Keratinocyte (primary cell): Measurements from ENCODE around the gene TLE6. TPM values are rescaled to one million over a fixed set of nuclear protein-coding genes. Genes with fewer than 3 reads are reported as not detected.

Experiments
- DNase-seq: peaks from one replicate; pipeline ENCODE4 v3.0.0-alpha.2; 2011; ENCODE audit warnings: low read depth, missing footprints, low spot score
- FAIRE-seq: peaks from 2 replicates; lab custom pipeline; 2011; peaks lifted over from hg19 to GRCh38; lab: Jason Lieb, UNC
- H2AFZ ChIP-seq: 2 replicates; pipeline ENCODE4 v1.6.0; 2012; ENCODE audit warnings: low read length, control low read depth, inconsistent platforms; ENCODE audit not compliant: control insufficient read depth
- H3K27ac ChIP-seq: 2 replicates; pipeline ENCODE4 v1.5.1; 2011; ENCODE audit warnings: low read length; ENCODE audit not compliant: control insufficient read depth, insufficient read depth
- H3K27me3 ChIP-seq: 3 replicates; pipeline ENCODE4 v1.6.0; 2011; ENCODE audit warnings: low read length; ENCODE audit not compliant: control insufficient read depth, insufficient read depth; ENCODE audit errors: extremely low read depth
- H3K36me3 ChIP-seq, 2 experiments: 2 replicates in 1 of 2; 3 replicates in 1 of 2; pipeline ENCODE4 v1.5.1; 2011; ENCODE audit warnings: low read length in 2 of 2, mild to moderate bottlenecking in 1 of 2; ENCODE audit not compliant: control insufficient read depth in 2 of 2, insufficient read depth in 2 of 2; ENCODE audit errors: extremely low read depth in 1 of 2
- H3K4me1 ChIP-seq: 3 replicates; pipeline ENCODE4 v1.5.1; 2011; ENCODE audit warnings: low read length; ENCODE audit not compliant: control insufficient read depth, insufficient read depth; ENCODE audit errors: extremely low read depth
- H3K4me2 ChIP-seq: 3 replicates; pipeline ENCODE4 v1.6.0; 2011; ENCODE audit warnings: low read depth, low read length; ENCODE audit not compliant: control insufficient read depth, insufficient read depth; ENCODE audit errors: extremely low read depth
- H3K4me3 ChIP-seq, 3 experiments: fragments of 200-600 bp in 1 of 3; sonication (generic) in 1 of 3; 2 replicates in 2 of 3; 3 replicates in 1 of 3; pipeline ENCODE4 v1.5.1; 2011 to 2016; ENCODE audit warnings: low read length in 3 of 3, mild to moderate bottlenecking in 3 of 3, control low read depth in 2 of 3, inconsistent platforms in 1 of 3, low read depth in 1 of 3, mixed read lengths in 1 of 3, mixed run types in 1 of 3, moderate library complexity in 1 of 3; ENCODE audit not compliant: control insufficient read depth in 2 of 3, insufficient read depth in 2 of 3; ENCODE audit errors: extremely low read depth in 1 of 3
- H3K79me2 ChIP-seq: 2 replicates; pipeline ENCODE4 v1.6.0; 2012; ENCODE audit warnings: low read length; ENCODE audit not compliant: control insufficient read depth, insufficient read depth
- H3K9ac ChIP-seq: 3 replicates; pipeline ENCODE4 v1.6.0; 2011; ENCODE audit warnings: low read length; ENCODE audit not compliant: control insufficient read depth, insufficient read depth; ENCODE audit errors: extremely low read depth
- H3K9me1 ChIP-seq: 3 replicates; pipeline ENCODE4 v1.6.0; 2011; ENCODE audit warnings: low read length; ENCODE audit not compliant: control insufficient read depth, insufficient read depth; ENCODE audit errors: extremely low read depth
- H3K9me3 ChIP-seq: 2 replicates; pipeline ENCODE4 v1.5.1; 2012; ENCODE audit warnings: low read depth, low read length; ENCODE audit not compliant: control insufficient read depth
- H4K20me1 ChIP-seq: 3 replicates; pipeline ENCODE4 v1.6.0; 2011; ENCODE audit warnings: low read length; ENCODE audit not compliant: control insufficient read depth, insufficient read depth; ENCODE audit errors: extremely low read depth
- CTCF ChIP-seq, 3 experiments: IDR thresholded peaks in 1 of 3; conservative IDR thresholded peaks in 1 of 3; optimal IDR thresholded peaks in 1 of 3; 2 replicates in 2 of 3; 3 replicates in 1 of 3; pipeline versions ENCODE3 to v1.5.1; 2011; ENCODE audit warnings: low read length in 3 of 3, mild to moderate bottlenecking in 3 of 3, moderate library complexity in 2 of 3, control low read depth in 1 of 3, inconsistent platforms in 1 of 3; ENCODE audit not compliant: insufficient read depth in 2 of 3; ENCODE audit errors: extremely low read depth in 1 of 3
- EZH2 ChIP-seq: IDR thresholded peaks from one replicate; pipeline ENCODE4 v1.6.1; 2012; ENCODE audit warnings: inconsistent platforms, mild to moderate bottlenecking, low read length, moderate library complexity
- dilution Hi-C: fragments of 300-500 bp; cut with MboI; formaldehyde crosslinking; loops from one replicate; pipeline ENCODE4 v1.7.0; 2020; ENCODE audit warnings: low sequenced_read_pairs; ENCODE audit not compliant: extremely low pct_ligation_motif_present
- polyA plus RNA-seq, 5 experiments: library from polyadenylated mRNA; depleted of rRNA in 3 of 5; stranded (reverse) in 3 of 5; stranded (forward) in 1 of 5; unstranded in 1 of 5; fragments of >200 nt; gene quantifications; 1 replicate in 1 of 5; 2 replicates in 3 of 5; 3 replicates in 1 of 5; pipeline versions ENCODE4 v1.2.1 to v1.2.3, GENCODE V29; 2011 to 2012; ENCODE audit warnings: missing spikeins in 2 of 5, low read depth in 1 of 5, low replicate concordance in 1 of 5

TLE6 gene
- polyA plus RNA-seq, 1 donor (not counting 4 experiments of a cell fraction or from before 2014, with no cell fraction given), result 1.2 TPM

GRCh38 chr19:3039641-3040077 is 62.3 kb downstream of the TLE6 start:
- no peak overlapping the region for H3K4me3 ChIP-seq
- H3K27me3 ChIP-seq, result no peaks in the 10 kb centered on the region
- no peaks in the 10 kb centered on the region for H3K36me3 ChIP-seq
- H3K4me2 ChIP-seq, result no peak overlapping the region
- H3K27ac ChIP-seq, result no peak overlapping the region
- dilution Hi-C loops, result no loop called here
- no peaks in the 10 kb centered on the region for H4K20me1 ChIP-seq
- peaks cover 11% of the 10 kb centered on the region for H3K4me1 ChIP-seq
- H3K9ac ChIP-seq, result no peak overlapping the region
- H3K79me2 ChIP-seq, result no peaks in the 10 kb centered on the region
- TF ChIP-seq CTCF (optimal IDR thresholded peaks at IDR 0.05 in 1 of 3, IDR thresholded peaks at IDR 0.05 in 1 of 3, conservative IDR thresholded peaks at IDR 0.05 in 1 of 3; ENCODE audit: extremely low read depth in 1 of 3, insufficient read depth in 2 of 3, low read length in 3 of 3), result no peak
- no peaks in the 10 kb centered on the region for H3K9me1 ChIP-seq
- no peaks in the 10 kb centered on the region for H3K9me3 ChIP-seq
- no peak for DNase-seq
- no peak overlapping the region for H2AFZ ChIP-seq
- no peak for FAIRE-seq

GRCh38 chr19:3041327-3041726 is 64.0 kb downstream of the TLE6 start:
- no peak overlapping the region for H2AFZ ChIP-seq
- no peak overlapping the region for H3K27ac ChIP-seq
- TF ChIP-seq CTCF (optimal IDR thresholded peaks at IDR 0.05 in 1 of 3, IDR thresholded peaks at IDR 0.05 in 1 of 3, conservative IDR thresholded peaks at IDR 0.05 in 1 of 3; ENCODE audit: extremely low read depth in 1 of 3, insufficient read depth in 2 of 3, low read length in 3 of 3), result no peak
- TF ChIP-seq EZH2, result no peak
- H3K9me1 ChIP-seq, result no peaks in the 10 kb centered on the region
- H4K20me1 ChIP-seq, result no peaks in the 10 kb centered on the region
- DNase-seq (no peak), FAIRE-seq (no peak)
- H3K27me3 ChIP-seq, result no peaks in the 10 kb centered on the region
- no peak overlapping the region for H3K9ac ChIP-seq
- no peaks in the 10 kb centered on the region for H3K36me3 ChIP-seq
- no peaks in the 10 kb centered on the region for H3K79me2 ChIP-seq
- H3K9me3 ChIP-seq, result no peaks in the 10 kb centered on the region
- H3K4me3 ChIP-seq, result no peak overlapping the region
- H3K4me2 ChIP-seq, result no peak overlapping the region
- H3K4me1 ChIP-seq, result peaks cover 4% of the 10 kb centered on the region
- dilution Hi-C loops, result no loop called here
